ENCODE data around the gene AUTS2. TPM values are rescaled to one million over a fixed set of nuclear protein-coding genes. Genes with fewer than 3 reads are reported as not detected.

AUTS2 gene
- total RNA-seq, 4 donors from 2014 or later, result 29.8 to 114 (median 59.4) TPM

DNA sequence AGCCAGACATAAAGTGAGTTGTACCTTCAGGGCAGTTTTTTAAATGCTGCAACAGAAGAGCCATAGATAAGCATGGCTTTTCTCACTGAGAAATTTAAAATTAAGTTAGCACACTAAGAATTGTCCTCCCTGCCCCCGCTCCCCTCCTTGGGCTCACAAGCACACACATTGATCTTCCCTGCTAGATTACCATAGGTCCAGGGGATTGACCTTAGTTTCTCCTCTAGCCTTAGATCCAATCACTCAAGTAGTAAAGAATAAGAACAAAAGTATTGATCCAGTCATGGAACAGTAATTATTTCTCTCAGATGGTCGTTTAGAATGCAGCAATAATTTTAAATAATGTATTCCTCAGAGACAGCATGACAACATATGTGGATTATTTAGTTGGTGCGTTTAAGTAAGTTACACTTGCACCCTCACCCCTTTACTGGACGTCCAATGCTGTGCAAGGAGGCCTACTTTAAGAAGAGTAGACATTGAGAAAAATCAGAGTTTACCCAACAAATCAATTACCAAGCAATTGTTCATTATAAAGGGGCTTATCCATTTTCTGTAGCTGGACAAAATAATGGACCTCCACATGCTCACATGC is 850.1 kb downstream of the AUTS2 start:
- in situ Hi-C loops (cut with MboI; ENCODE audit: low pct_ligation_motif_present in 1 of 4, low pct_unique_long_range_greater_than_20kb in 1 of 4, low sequenced_read_pairs in 3 of 4), result no loop called here
- TF ChIP-seq EP300 (IDR thresholded peaks at IDR 0.05; ENCODE audit: low read depth) (no peak), POLR2AphosphoS5 (IDR thresholded peaks at IDR 0.05) (no peak), POLR2A (IDR thresholded peaks at IDR 0.05) (no peak), CTCF (IDR thresholded peaks at IDR 0.05) (no peak)
- DNase-seq, result no peak
- H3K4me1 ChIP-seq, result no peaks in the 10 kb centered on the region
- H3K36me3 ChIP-seq, result no peaks in the 10 kb centered on the region
- H3K27ac ChIP-seq, result no peak overlapping the region
- no peaks in the 10 kb centered on the region for H3K27me3 ChIP-seq
- WGBS, 2 donors (ENCODE audit: low coverage in 1 of 2), result 87 to 96% methylated on average over 4 of the region's 4 CpGs
- H3K4me3 ChIP-seq, result no peak overlapping the region
- intact Hi-C loops (cut with DNase I; ENCODE audit: low total_unique reads), result no loop called here
- H3K9me3 ChIP-seq, result no peaks in the 10 kb centered on the region

- 77 to 79% methylated on average over 2 of the region's 2 CpGs for WGBS, 2 donors (ENCODE audit: low coverage in 1 of 2)
- H3K27me3 ChIP-seq, result no peaks in the 10 kb centered on the region
- H3K9me3 ChIP-seq, result no peaks in the 10 kb centered on the region
- intact Hi-C loops (cut with DNase I; ENCODE audit: low total_unique reads), result no loop called here
- DNase-seq, result no peak
- no peak overlapping the region for H3K4me3 ChIP-seq
- H3K27ac ChIP-seq, result no peak overlapping the region
- TF ChIP-seq POLR2A (IDR thresholded peaks at IDR 0.05) (no peak), POLR2AphosphoS5 (IDR thresholded peaks at IDR 0.05) (no peak), EP300 (IDR thresholded peaks at IDR 0.05; ENCODE audit: low read depth) (no peak), CTCF (IDR thresholded peaks at IDR 0.05) (no peak)
- no peaks in the 10 kb centered on the region for H3K36me3 ChIP-seq
- H3K4me1 ChIP-seq, result no peaks in the 10 kb centered on the region
- in situ Hi-C loops (cut with MboI; ENCODE audit: low pct_ligation_motif_present in 1 of 4, low pct_unique_long_range_greater_than_20kb in 1 of 4, low sequenced_read_pairs in 3 of 4), result no loop called here
Measured at GRCh38 chr7:70450731-70451130, 852.5 kb downstream of the AUTS2 start.

DNA sequence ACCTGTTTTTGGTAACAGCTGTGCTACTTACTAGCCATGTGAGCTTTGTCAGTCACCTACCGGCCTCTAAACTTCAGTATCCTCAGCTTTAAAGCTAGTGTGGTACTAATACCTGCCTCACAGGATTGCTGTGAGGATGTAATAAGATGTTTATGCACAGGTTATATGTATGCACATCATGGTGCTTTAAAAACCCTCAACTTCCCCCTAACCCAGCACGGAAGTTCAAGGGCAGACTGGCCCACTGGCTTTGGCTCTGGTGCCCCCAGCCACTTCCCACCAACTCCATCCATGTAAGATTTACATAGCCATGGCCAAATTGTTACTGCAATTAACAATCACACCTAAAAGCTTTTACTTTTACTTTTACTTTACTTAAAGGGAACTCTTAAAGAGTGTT is 857.6 kb downstream of the AUTS2 start:
- in situ Hi-C loops (cut with MboI; ENCODE audit: low pct_ligation_motif_present in 1 of 4, low pct_unique_long_range_greater_than_20kb in 1 of 4, low sequenced_read_pairs in 3 of 4) (no loop called here), intact Hi-C loops (cut with DNase I; ENCODE audit: low total_unique reads) (no loop called here)
- no peak overlapping the region for H3K4me3 ChIP-seq
- no peaks in the 10 kb centered on the region for H3K36me3 ChIP-seq
- 89 to 100% methylated on average over 1 to 2 of the region's 2 CpGs for WGBS, 2 donors (ENCODE audit: low coverage in 1 of 2)
- no peaks in the 10 kb centered on the region for H3K27me3 ChIP-seq
- no peak for DNase-seq
- H3K9me3 ChIP-seq, result no peaks in the 10 kb centered on the region
- no peak for TF ChIP-seq CTCF (IDR thresholded peaks at IDR 0.05)
- TF ChIP-seq POLR2AphosphoS5 (IDR thresholded peaks at IDR 0.05), result no peak
- TF ChIP-seq POLR2A (IDR thresholded peaks at IDR 0.05), result no peak
- no peaks in the 10 kb centered on the region for H3K4me1 ChIP-seq
- no peak overlapping the region for H3K27ac ChIP-seq

DNA sequence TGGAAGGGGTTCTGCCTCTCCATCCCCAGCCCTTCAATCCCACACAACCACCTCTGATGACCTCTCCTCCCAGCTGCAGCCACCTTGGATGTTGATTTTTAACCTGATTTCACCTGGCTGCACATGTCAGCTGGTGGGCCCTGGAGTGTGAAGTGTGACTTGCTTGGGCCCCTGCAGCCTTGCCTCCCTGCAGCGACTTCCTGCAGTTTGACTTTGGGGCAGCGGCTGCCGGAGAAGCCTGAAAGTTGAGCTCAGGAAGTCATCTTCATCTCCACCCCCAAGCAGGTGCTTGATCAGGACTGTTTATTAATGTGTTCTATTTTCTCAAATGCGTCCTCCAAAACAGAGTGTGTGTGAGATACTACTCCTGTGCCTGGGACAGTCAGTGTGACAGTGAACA is 858.4 kb downstream of the AUTS2 start:
- intact Hi-C loops (cut with DNase I; ENCODE audit: low total_unique reads) (no loop called here), in situ Hi-C loops (cut with MboI; ENCODE audit: low pct_ligation_motif_present in 1 of 4, low pct_unique_long_range_greater_than_20kb in 1 of 4, low sequenced_read_pairs in 3 of 4) (no loop called here)
- no peak for TF ChIP-seq POLR2AphosphoS5 (IDR thresholded peaks at IDR 0.05)
- H3K4me1 ChIP-seq, result no peaks in the 10 kb centered on the region
- H3K36me3 ChIP-seq, result no peaks in the 10 kb centered on the region
- no peak overlapping the region for H3K4me3 ChIP-seq
- H3K9me3 ChIP-seq, result no peaks in the 10 kb centered on the region
- WGBS, 2 donors (ENCODE audit: low coverage in 1 of 2), result 95% methylated on average over 4 of the region's 4 CpGs; no CpG with 5 or more reads in 1 of the 2 donors
- no peak overlapping the region for H3K27ac ChIP-seq
- DNase-seq, result no peak
- H3K27me3 ChIP-seq, result no peaks in the 10 kb centered on the region

GRCh38 chr7:70457482-70457881 is 859.2 kb downstream of the AUTS2 start:
- DNase-seq, result no peak
- H3K4me3 ChIP-seq, result no peak overlapping the region
- no peak overlapping the region for H3K27ac ChIP-seq
- intact Hi-C loops (cut with DNase I; ENCODE audit: low total_unique reads), result no loop called here
- H3K9me3 ChIP-seq, result no peaks in the 10 kb centered on the region
- no peaks in the 10 kb centered on the region for H3K36me3 ChIP-seq
- WGBS, 2 donors (ENCODE audit: low coverage in 1 of 2), result 81 to 86% methylated on average over 3 of the region's 3 CpGs
- H3K4me1 ChIP-seq, result no peaks in the 10 kb centered on the region
- H3K27me3 ChIP-seq, result no peaks in the 10 kb centered on the region
- TF ChIP-seq POLR2AphosphoS5 (IDR thresholded peaks at IDR 0.05), result no peak
- TF ChIP-seq CTCF (IDR thresholded peaks at IDR 0.05), result no peak
- no peak for TF ChIP-seq EP300 (IDR thresholded peaks at IDR 0.05; ENCODE audit: low read depth)
- no peak for TF ChIP-seq POLR2A (IDR thresholded peaks at IDR 0.05)
- in situ Hi-C loops (cut with MboI; ENCODE audit: low pct_ligation_motif_present in 1 of 4, low pct_unique_long_range_greater_than_20kb in 1 of 4, low sequenced_read_pairs in 3 of 4), result no loop called here
